WI38 (cell line): ENCODE data around the gene TMEM208.

Experiments used
- H3K4me3 ChIP-seq: 2 replicates; pipeline ENCODE4 v1.5.1; 2011; ENCODE audit warnings: low read depth, mild to moderate bottlenecking, control low read depth, low read length
- TF ChIP-seq, protein P1 (sequence below): IDR thresholded peaks from 2 replicates; pipeline ENCODE4 v1.5.1; 2012; ENCODE audit warnings: low read depth, mild to moderate bottlenecking, control low read depth, low read length

The TMEM208 gene

DNA sequence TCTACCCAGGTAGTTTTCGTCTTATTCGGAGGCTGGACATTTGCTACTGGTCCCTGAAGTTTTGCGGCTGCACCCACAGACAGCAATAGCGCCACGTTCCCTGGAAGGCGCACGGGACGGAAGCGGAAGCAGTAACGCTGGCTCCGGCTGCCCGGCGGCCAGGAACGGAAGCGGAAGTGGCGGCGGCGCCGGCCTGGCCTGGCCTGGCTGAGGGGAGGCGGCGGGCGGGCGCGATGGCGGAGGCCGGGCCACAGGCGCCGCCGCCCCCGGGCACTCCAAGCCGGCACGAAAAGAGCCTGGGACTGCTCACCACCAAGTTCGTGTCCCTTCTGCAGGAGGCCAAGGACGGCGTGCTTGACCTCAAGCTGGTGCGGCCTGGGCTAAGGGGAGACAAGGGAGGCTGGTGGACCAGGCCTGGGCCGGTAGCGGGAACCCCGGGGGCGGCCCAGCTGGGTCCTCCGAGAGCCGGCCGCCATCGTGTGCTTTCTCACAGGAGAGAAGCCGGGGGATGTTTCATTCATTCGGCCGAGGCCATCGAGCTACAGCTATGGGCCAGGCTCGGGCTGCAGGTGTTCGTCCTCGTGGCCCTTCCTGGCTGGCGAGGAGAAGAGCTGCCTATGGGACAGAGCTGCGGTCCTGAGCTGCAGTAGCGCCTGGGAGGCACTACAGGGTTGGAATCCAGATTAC is 34.8 kb upstream of the TMEM208 start, which contains the start of gene E2F4:
TSS of gene E2F4 (plus strand) at position 161 of the 687 bp plus-strand sequence. CDS start at position 234, 73 bp downstream.
- TF ChIP-seq, protein P1, sequence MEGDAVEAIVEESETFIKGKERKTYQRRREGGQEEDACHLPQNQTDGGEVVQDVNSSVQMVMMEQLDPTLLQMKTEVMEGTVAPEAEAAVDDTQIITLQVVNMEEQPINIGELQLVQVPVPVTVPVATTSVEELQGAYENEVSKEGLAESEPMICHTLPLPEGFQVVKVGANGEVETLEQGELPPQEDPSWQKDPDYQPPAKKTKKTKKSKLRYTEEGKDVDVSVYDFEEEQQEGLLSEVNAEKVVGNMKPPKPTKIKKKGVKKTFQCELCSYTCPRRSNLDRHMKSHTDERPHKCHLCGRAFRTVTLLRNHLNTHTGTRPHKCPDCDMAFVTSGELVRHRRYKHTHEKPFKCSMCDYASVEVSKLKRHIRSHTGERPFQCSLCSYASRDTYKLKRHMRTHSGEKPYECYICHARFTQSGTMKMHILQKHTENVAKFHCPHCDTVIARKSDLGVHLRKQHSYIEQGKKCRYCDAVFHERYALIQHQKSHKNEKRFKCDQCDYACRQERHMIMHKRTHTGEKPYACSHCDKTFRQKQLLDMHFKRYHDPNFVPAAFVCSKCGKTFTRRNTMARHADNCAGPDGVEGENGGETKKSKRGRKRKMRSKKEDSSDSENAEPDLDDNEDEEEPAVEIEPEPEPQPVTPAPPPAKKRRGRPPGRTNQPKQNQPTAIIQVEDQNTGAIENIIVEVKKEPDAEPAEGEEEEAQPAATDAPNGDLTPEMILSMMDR: no peak
- H3K4me3 ChIP-seq: peak within 1 kb of the TSS; percentile 97

GRCh38 chr16:67192781-67193361 is 34.1 kb upstream of the TMEM208 start:
- TF ChIP-seq, protein P1: no peak
- peak overlapping the region; percentile 97 for H3K4me3 ChIP-seq

DNA sequence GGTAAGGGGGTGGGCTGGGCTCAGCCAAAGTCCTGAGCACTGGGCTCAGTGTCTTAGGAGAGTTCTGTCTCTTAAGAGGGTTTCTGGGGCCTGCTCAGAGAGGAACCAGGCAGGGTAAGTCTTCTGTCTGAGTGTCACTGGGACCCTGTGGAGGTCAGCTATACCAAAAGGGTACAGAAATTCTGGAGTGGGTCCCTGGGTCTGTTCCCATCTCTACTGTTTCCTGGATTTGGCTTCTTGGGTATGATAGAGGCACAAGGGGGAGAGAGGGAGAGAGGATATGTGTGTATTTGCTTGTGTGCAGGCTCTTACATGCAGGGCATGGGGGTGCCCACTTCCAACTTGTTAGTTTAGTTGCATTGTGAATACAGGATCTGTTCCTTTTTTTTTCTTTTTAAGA is 33.4 kb upstream of the TMEM208 start:
- H3K4me3 ChIP-seq: peak overlapping the region; percentile 97
- TF ChIP-seq, protein P1: no peak

DNA sequence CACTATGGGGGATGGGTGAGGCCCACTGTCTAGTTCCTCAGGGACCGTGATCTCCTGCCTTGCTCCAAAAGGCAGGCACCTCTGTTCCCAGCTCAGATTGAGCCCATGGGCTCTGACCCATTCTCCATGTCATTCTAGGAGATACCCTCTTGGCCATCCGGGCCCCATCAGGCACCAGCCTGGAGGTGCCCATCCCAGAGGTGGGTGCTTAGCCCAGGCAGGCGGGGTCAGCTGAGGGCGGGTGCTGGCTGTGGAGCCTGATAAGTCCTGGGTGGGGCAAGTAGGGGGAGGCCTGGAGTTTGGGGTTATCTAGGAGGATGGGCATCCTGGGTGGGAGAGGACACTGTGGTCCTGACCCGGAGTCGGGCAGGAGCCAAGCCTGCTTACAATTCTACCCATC is 32.7 kb upstream of the TMEM208 start:
- no peak overlapping the region for H3K4me3 ChIP-seq
- TF ChIP-seq, protein P1: no peak

DNA sequence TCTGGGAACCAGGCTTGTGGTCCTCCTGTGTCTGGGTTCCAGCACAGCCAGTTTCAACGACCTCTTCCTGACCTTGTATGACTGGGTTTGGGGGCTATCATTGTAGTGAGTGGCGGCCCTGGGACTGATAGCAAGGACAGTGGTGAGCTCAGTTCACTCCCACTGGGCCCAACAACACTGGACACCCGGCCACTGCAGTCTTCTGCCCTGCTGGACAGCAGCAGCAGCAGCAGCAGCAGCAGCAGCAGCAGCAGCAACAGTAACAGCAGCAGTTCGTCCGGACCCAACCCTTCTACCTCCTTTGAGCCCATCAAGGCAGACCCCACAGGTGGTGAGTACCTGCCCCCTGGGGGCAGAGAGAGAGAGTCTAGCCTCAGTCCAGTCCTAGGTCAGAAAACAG is 31.3 kb upstream of the TMEM208 start:
- no peak overlapping the region for H3K4me3 ChIP-seq
- TF ChIP-seq, protein P1: no peak

DNA sequence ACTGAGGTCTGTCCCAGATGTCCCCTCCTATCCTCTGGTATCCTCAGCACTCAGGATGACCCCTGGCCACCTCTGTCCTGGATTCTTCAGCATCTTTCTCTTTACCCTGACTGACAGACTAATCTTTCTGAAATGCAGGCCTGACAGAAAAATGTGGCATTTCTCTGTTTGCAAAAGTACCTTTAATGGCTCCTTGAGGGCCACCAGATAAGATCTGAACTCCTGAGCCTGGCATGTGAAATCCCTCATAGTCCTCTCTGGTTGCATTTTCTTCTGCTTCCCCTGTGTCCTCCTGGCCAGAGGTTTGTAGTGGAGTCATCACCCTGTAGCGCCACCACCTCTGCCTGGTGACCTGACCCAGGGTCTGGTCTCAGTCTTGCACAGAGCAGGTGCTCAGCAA is 30.0 kb upstream of the TMEM208 start:
- no peak overlapping the region for H3K4me3 ChIP-seq
- TF ChIP-seq, protein P1: no peak

GRCh38 chr16:67197704-67198103 is 29.2 kb upstream of the TMEM208 start:
- no peak overlapping the region for H3K4me3 ChIP-seq
- TF ChIP-seq, protein P1: no peak
